ENCODE measurements around the gene RFC5. TPM values are rescaled to one million over a fixed set of nuclear protein-coding genes. Genes with fewer than 3 reads are reported as not detected.

The RFC5 gene
- total and polyA plus RNA-seq, 10 of the 15 experiments (the other 5 are each of a cell fraction or from before 2014, with no cell fraction given), result 30.9 to 73.3 (median 53.5) TPM

GRCh38 chr12:118073768-118074167, 57.3 kb downstream of the RFC5 start:
- no peak overlapping the region for H3K4me2 ChIP-seq (ENCODE audit: control insufficient read depth, insufficient read depth)
- no peaks in the 10 kb centered on the region for H3K27me3 ChIP-seq (replicated peaks in 1 of 2; ENCODE audit: control insufficient read depth in 2 of 2, insufficient read depth in 2 of 2, low read length in 1 of 2)
- no peak overlapping the region for H3K27ac ChIP-seq (ENCODE audit: control insufficient read depth, insufficient read depth)
- no peak for FAIRE-seq
- H3K79me2 ChIP-seq (ENCODE audit: control insufficient read depth, insufficient read depth, low read length), result no peaks in the 10 kb centered on the region
- RAD21 ChIA-PET (ENCODE audit: unreplicated experiment), result interaction anchor here (1.7 kb wide), 1 partner anchor 198 kb away, joined by 3 read pairs; no protein-coding TSS in a partner anchor
- peak; percentile 25; the same call in 2 of the 3 replicates for ATAC-seq
- DNase-seq (ENCODE audit: low read depth, low spot score), result no peak
- H3K4me3 ChIP-seq, result no peak overlapping the region
- H3K9me3 ChIP-seq (replicated peaks; ENCODE audit: control insufficient read depth, insufficient read depth, low read length), result no peaks in the 10 kb centered on the region
- BruUV-seq (replicated peaks), result no TSS peak
- SMC1A ChIA-PET (ENCODE audit: uncharacterized antibody, unreplicated experiment), result no interaction called here
- H4K20me1 ChIP-seq (ENCODE audit: control insufficient read depth, insufficient read depth), result no peaks in the 10 kb centered on the region
- intact Hi-C loops (cut with micrococcal nuclease; ENCODE audit: unreplicated experiment) (no loop called here), in situ Hi-C loops (cut with MboI) (no loop called here)
- 33% methylated on average over 4 of the region's 4 CpGs for WGBS (ENCODE audit: insufficient coverage, insufficient replicate concordance, low lambda C conversion rate, missing lambda C conversion rate)
- H2AFZ ChIP-seq (ENCODE audit: control insufficient read depth, low read depth, low read length), result no peak overlapping the region
- no peaks in the 10 kb centered on the region for H3K4me1 ChIP-seq (ENCODE audit: control insufficient read depth, insufficient read depth, low read length)
- H3K36me3 ChIP-seq (ENCODE audit: control insufficient read depth in 2 of 2, insufficient read depth in 2 of 2, low read length in 1 of 2), result no peaks in the 10 kb centered on the region
- CTCF ChIA-PET, result no interaction called here
- H3K9ac ChIP-seq (ENCODE audit: control insufficient read depth, insufficient read depth, low read length), result no peak overlapping the region
- POLR2A ChIA-PET, result no interaction called here
- TF ChIP-seq SUPT20H (IDR thresholded peaks at IDR 0.05; ENCODE audit: borderline replicate concordance, control insufficient read depth, low read depth, low read length), result no peak
- TF ChIP-seq CHD1 (IDR thresholded peaks at IDR 0.05; ENCODE audit: low read depth, low read length), result no peak
- TF ChIP-seq ZBTB11 (CRISPR knock-in tag; IDR thresholded peaks at IDR 0.05), result no peak
- TF ChIP-seq ZBTB40 (IDR thresholded peaks at IDR 0.05; ENCODE audit: borderline replicate concordance), result no peak
- TF ChIP-seq YY1 (IDR thresholded peaks at IDR 0.05; ENCODE audit: low read depth, low read length), result no peak
- TF ChIP-seq HDAC6 (IDR thresholded peaks at IDR 0.05; ENCODE audit: unreplicated experiment), result no peak
- TF ChIP-seq MYB (IDR thresholded peaks at IDR 0.05; ENCODE audit: borderline replicate concordance, low read depth, low read length), result no peak
- no peak for TF ChIP-seq ZSCAN29 (IDR thresholded peaks at IDR 0.05)
- TF ChIP-seq ZZZ3 (IDR thresholded peaks at IDR 0.05; ENCODE audit: control insufficient read depth, insufficient read length, low read depth), result no peak
- TF ChIP-seq ATF2 (IDR thresholded peaks at IDR 0.05; ENCODE audit: low read length), result no peak
- no peak for TF ChIP-seq BMI1 (IDR thresholded peaks at IDR 0.05; ENCODE audit: borderline replicate concordance)
- no peak for TF ChIP-seq POLR2AphosphoS5 (IDR thresholded peaks at IDR 0.05; ENCODE audit: low read length)
- no peak for TF ChIP-seq E2F8 (IDR thresholded peaks at IDR 0.05; ENCODE audit: low read depth, partially characterized antibody)

Measured in GM12878 (cell line).